ENCODE measurements around the gene ST6GALNAC6.

GRCh38 chr9:127847178-127847510, 52.3 kb downstream of the ST6GALNAC6 start:
- TF ChIP-seq TCF12 (IDR thresholded peaks at IDR 0.05; ENCODE audit: low read depth, low read length): no peak
- no peak for TF ChIP-seq MAX (IDR thresholded peaks at IDR 0.05; ENCODE audit: low read depth, low read length)
- TF ChIP-seq SUZ12 (IDR thresholded peaks at IDR 0.05; ENCODE audit: unreplicated experiment): no peak
- TF ChIP-seq CHD1 (IDR thresholded peaks at IDR 0.05; ENCODE audit: low read depth, low read length): no peak
- no peak for TF ChIP-seq HCFC1 (IDR thresholded peaks at IDR 0.05; ENCODE audit: low read length)
- TF ChIP-seq CTCF (IDR thresholded peaks at IDR 0.05 in 2 of 3, conservative IDR thresholded peaks at IDR 0.05 in 1 of 3; ENCODE audit: control insufficient read depth in 2 of 3, extremely low read depth in 1 of 3, insufficient read depth in 1 of 3, low read depth in 3 of 3, low read length in 3 of 3): no peak
- no peak for TF ChIP-seq POLR2A (IDR thresholded peaks at IDR 0.05; ENCODE audit: low read depth, low read length)
- no peak for TF ChIP-seq CREB1 (IDR thresholded peaks at IDR 0.05; ENCODE audit: low read depth)
- no peak for TF ChIP-seq ELK1 (IDR thresholded peaks at IDR 0.05; ENCODE audit: low read depth, low read length)

Data from GM12878 (cell line).